Pulmonary artery endothelial cell (primary cell): ENCODE measurements around the gene NEK4. TPM values are rescaled to one million over a fixed set of nuclear protein-coding genes. Genes with fewer than 3 reads are reported as not detected.
"Not testable (repeated sequence)": the region's sequence is repeated elsewhere in the genome, so short reads cannot be mapped to it uniquely, and the experiment has no call there.

Source experiments
- DNase-seq: peaks from one replicate; pipeline ENCODE4 v3.0.0-alpha.2; 2011; ENCODE audit warnings: low read depth, low spot score
- total RNA-seq: library from RNA; depleted of rRNA; stranded (reverse); fragments of >200 nt; gene quantifications from 2 replicates; pipeline ENCODE4 v1.2.3, GENCODE V29; 2014

Gene NEK4
- total RNA-seq, 1 donor from 2014 or later, result 16.4 TPM

- DNase-seq, result no peak
Observed at GRCh38 chr3:52742418-52743041, 28.2 kb downstream of the NEK4 start.

- no peak for DNase-seq
Observed at GRCh38 chr3:52739730-52740129, 31.0 kb downstream of the NEK4 start.

- no peak for DNase-seq
Observed at GRCh38 chr3:52733256-52733891, 37.4 kb downstream of the NEK4 start.

GRCh38 chr3:52731590-52731989 is 39.1 kb downstream of the NEK4 start:
- no peak for DNase-seq

- DNase-seq, result no peak
Observed at GRCh38 chr3:52730681-52731080, 40.1 kb downstream of the NEK4 start.

- not testable (repeated sequence) for DNase-seq
Observed at GRCh38 chr3:52728753-52729152, 42.0 kb downstream of the NEK4 start.

- DNase-seq, result no peak
Observed at GRCh38 chr3:52724511-52724910, 46.2 kb downstream of the NEK4 start.

GRCh38 chr3:52723935-52724334 is 46.8 kb downstream of the NEK4 start:
- no peak for DNase-seq

GRCh38 chr3:52722491-52722890 is 48.2 kb downstream of the NEK4 start:
- DNase-seq, result no peak

GRCh38 chr3:52721730-52722008 is 49.1 kb downstream of the NEK4 start:
- no peak for DNase-seq

- DNase-seq, result no peak
Observed at GRCh38 chr3:52721002-52721729, 49.6 kb downstream of the NEK4 start.

GRCh38 chr3:52719618-52720017 is 51.1 kb downstream of the NEK4 start:
- no peak for DNase-seq

GRCh38 chr3:52715714-52716305 is 54.9 kb downstream of the NEK4 start:
- DNase-seq, result no peak

GRCh38 chr3:52714335-52715302 is 56.1 kb downstream of the NEK4 start:
- no peak for DNase-seq

- DNase-seq, result no peak
Observed at GRCh38 chr3:52712291-52713212, 58.2 kb downstream of the NEK4 start.

GRCh38 chr3:52710512-52710911 is 60.2 kb downstream of the NEK4 start:
- no peak for DNase-seq

- no peak for DNase-seq
Observed at GRCh38 chr3:52707585-52707984, 63.2 kb downstream of the NEK4 start.

GRCh38 chr3:52705688-52706686 is 64.8 kb downstream of the NEK4 start, which contains the start of the genes GLT8D1 and SPCS1:
TSS of gene GLT8D1 (minus strand) at chr3:52705791. CDS start at chr3:52700460, 5,331 bp downstream.
TSS of gene SPCS1 (plus strand) at chr3:52706106. CDS start at chr3:52706247, 141 bp downstream.
- peak; percentile 52 for DNase-seq

GRCh38 chr3:52705438-52705687 is 65.4 kb downstream of the NEK4 start:
- DNase-seq, result no peak
